ENCODE data around the gene NPAS3. TPM values are rescaled to one million over a fixed set of nuclear protein-coding genes. Genes with fewer than 3 reads are reported as not detected.

NPAS3 gene
- polyA plus RNA-seq, 2 of the 4 experiments (the other 2 are of a cell fraction): not detected

DNA sequence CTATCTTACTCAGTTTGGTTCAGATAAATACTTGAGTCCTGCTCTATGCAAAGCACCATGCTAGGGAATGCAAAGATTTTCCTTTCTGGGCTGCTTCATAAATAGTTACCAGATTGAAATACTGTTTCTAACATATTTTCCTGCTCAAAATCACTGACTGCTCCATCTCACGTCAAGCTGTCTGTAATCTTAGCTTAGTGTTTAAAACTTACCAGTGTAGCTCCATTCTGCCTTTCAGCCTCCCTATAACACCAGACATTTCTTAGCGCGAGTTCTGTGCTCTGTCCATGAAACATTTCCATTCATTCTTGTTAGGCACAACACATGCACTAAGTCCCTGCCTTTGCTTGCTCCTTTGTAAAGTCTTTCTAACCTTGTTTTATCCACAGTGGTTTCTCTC, 129.4 kb downstream of the NPAS3 start:
- no peaks in the 10 kb centered on the region for H3K4me1 ChIP-seq
- H3K4me3 ChIP-seq: no peak overlapping the region
- H3K4me2 ChIP-seq: no peak overlapping the region
- ATAC-seq: no peak
- POLR2A ChIA-PET: no interaction called here
- no peak for FAIRE-seq
- CTCF ChIA-PET: no interaction called here
- no peak for DNase-seq (ENCODE audit: low read depth in 1 of 2, low spot score in 1 of 2)
- no peaks in the 10 kb centered on the region for H3K9me3 ChIP-seq
- TF ChIP-seq ZC3H11A (IDR thresholded peaks at IDR 0.05): no peak
- TF ChIP-seq ZFP36 (IDR thresholded peaks at IDR 0.05; ENCODE audit: borderline replicate concordance, partially characterized antibody): no peak
- H3K27ac ChIP-seq: no peak overlapping the region
- 27% methylated on average over 3 of the region's 3 CpGs for WGBS (ENCODE audit: missing lambda C conversion rate)

DNA sequence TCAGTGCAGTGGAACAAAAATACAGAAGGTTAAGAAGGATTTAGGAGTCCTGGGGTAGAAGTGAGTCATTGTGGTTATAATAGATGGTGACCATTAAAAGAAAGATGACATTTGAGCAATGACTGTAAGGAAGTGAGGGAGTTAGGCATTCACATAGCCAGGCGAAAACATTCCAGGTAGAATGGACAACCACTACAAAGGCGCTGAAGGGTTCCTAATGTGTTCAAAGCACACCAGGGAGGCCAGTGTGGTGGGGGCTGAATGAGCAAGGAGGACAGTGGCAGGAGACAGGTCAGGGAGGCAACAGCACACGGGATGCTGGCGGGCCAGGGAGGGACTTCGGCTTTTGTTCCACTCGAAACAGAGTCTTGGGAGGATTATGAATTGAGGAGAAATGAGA, 129.9 kb downstream of the NPAS3 start:
- TF ChIP-seq NPAS2 (CRISPR knock-in tag; IDR thresholded peaks at IDR 0.05; ENCODE audit: borderline replicate concordance) (no peak), MAZ (IDR thresholded peaks at IDR 0.05; ENCODE audit: borderline replicate concordance, low read depth, low read length) (no peak), FOXS1 (CRISPR knock-in tag; IDR thresholded peaks at IDR 0.05) (no peak), BHLHE40 (IDR thresholded peaks at IDR 0.05; ENCODE audit: low read depth, low read length) (no peak), TFCP2L1 (CRISPR knock-in tag; IDR thresholded peaks at IDR 0.05) (no peak), MYC (IDR thresholded peaks at IDR 0.05; ENCODE audit: borderline replicate concordance, low read length) (no peak)

DNA sequence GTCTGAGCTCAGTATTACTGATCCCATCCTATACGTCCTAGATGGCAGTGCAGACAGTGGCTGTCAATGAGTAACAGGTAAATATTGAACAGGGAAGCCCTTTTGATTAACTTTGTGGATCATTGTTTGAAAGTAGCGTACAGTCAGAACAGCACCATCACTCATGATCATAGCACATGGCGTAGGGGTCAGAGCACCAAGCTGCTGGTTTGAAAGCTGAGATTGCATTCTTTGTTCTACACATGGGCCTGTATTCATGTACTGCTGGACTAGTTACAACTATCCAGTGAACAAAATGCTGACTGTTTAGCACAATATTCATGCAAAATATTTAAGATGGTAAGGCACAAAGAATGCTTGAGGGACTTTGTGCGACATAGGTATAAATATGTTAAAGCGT, 131.8 kb downstream of the NPAS3 start:
- ATAC-seq: no peak
- DNase-seq (ENCODE audit: low read depth in 1 of 2, low spot score in 1 of 2): no peak
- TF ChIP-seq MAZ (IDR thresholded peaks at IDR 0.05; ENCODE audit: borderline replicate concordance, low read depth, low read length) (no peak), SREBF2 (IDR thresholded peaks at IDR 0.05) (no peak), EHMT2 (IDR thresholded peaks at IDR 0.05; ENCODE audit: low read depth) (no peak), FOSB (CRISPR knock-in tag; IDR thresholded peaks at IDR 0.05) (no peak), POLR2AphosphoS2 (conservative IDR thresholded peaks at IDR 0.05; ENCODE audit: low read length) (no peak), CEBPB (IDR thresholded peaks at IDR 0.05) (no peak), GATA3 (IDR thresholded peaks at IDR 0.05; ENCODE audit: borderline replicate concordance) (no peak), POLR2A (IDR thresholded peaks at IDR 0.05; ENCODE audit: low read length) (no peak), BHLHE40 (IDR thresholded peaks at IDR 0.05; ENCODE audit: low read depth, low read length) (no peak), SMC3 (IDR thresholded peaks at IDR 0.05) (no peak), FOSL2 (IDR thresholded peaks at IDR 0.05) (no peak), FOSL2 (CRISPR knock-in tag; IDR thresholded peaks at IDR 0.05) (no peak)
- TF ChIP-seq, protein P1, sequence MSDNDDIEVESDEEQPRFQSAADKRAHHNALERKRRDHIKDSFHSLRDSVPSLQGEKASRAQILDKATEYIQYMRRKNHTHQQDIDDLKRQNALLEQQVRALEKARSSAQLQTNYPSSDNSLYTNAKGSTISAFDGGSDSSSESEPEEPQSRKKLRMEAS (IDR thresholded peaks at IDR 0.05): no peak
- TF ChIP-seq, protein P2, sequence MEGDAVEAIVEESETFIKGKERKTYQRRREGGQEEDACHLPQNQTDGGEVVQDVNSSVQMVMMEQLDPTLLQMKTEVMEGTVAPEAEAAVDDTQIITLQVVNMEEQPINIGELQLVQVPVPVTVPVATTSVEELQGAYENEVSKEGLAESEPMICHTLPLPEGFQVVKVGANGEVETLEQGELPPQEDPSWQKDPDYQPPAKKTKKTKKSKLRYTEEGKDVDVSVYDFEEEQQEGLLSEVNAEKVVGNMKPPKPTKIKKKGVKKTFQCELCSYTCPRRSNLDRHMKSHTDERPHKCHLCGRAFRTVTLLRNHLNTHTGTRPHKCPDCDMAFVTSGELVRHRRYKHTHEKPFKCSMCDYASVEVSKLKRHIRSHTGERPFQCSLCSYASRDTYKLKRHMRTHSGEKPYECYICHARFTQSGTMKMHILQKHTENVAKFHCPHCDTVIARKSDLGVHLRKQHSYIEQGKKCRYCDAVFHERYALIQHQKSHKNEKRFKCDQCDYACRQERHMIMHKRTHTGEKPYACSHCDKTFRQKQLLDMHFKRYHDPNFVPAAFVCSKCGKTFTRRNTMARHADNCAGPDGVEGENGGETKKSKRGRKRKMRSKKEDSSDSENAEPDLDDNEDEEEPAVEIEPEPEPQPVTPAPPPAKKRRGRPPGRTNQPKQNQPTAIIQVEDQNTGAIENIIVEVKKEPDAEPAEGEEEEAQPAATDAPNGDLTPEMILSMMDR (IDR thresholded peaks at IDR 0.05): no peak
- POLR2A ChIA-PET: no interaction called here
- FAIRE-seq: no peak
- H3K4me2 ChIP-seq: no peak overlapping the region
- H3K4me1 ChIP-seq: no peaks in the 10 kb centered on the region
- WGBS (ENCODE audit: missing lambda C conversion rate): 39% methylated on average over 5 of the region's 5 CpGs
- no peaks in the 10 kb centered on the region for H3K9me3 ChIP-seq
- H3K4me3 ChIP-seq: no peak overlapping the region
- no peak overlapping the region for H3K27ac ChIP-seq
- CTCF ChIA-PET: no interaction called here

More for the DNA sequence above, 129.9 kb downstream of the NPAS3 start:
- CTCF ChIA-PET: no interaction called here
- no peak overlapping the region for H3K4me3 ChIP-seq
- no peak overlapping the region for H3K4me2 ChIP-seq
- no peaks in the 10 kb centered on the region for H3K4me1 ChIP-seq
- 20% methylated on average over 6 of the region's 6 CpGs for WGBS (ENCODE audit: missing lambda C conversion rate)
- no peak overlapping the region for H3K27ac ChIP-seq
- ATAC-seq (no peak), DNase-seq (ENCODE audit: low read depth in 1 of 2, low spot score in 1 of 2) (no peak), FAIRE-seq (no peak)
- no peaks in the 10 kb centered on the region for H3K9me3 ChIP-seq
- POLR2A ChIA-PET: no interaction called here

DNA sequence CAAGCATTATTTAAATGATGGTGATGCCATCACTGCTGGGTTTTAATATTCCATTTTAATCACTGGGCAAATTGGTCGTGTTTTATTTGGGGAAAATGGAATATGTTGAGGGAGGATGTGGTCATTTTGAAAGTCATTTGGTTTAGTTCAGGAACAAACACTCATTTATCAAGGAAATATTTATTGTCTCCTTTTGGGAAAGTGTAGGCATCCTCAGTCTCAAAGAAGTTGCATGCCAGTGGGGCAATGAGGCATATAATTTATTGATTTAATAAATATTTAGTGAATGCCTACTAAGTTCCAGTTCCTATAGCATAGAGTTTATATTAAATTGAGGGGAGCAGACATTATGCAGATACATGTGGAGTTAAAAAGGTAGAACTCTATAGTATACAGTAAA, 134.3 kb downstream of the NPAS3 start:
- Histone ChIP-seq H3K9me3 (no peaks in the 10 kb centered on the region), H3K4me1 (no peaks in the 10 kb centered on the region), H3K4me3 (no peak overlapping the region), H3K27ac (no peak overlapping the region), H3K4me2 (no peak overlapping the region)
- DNase-seq (ENCODE audit: low read depth in 1 of 2, low spot score in 1 of 2) (no peak), FAIRE-seq (no peak), ATAC-seq (no peak)
- 5% methylated on average over 1 of the region's 1 CpG for WGBS (ENCODE audit: missing lambda C conversion rate)
- POLR2A ChIA-PET: no interaction called here
- CTCF ChIA-PET: no interaction called here
- TF ChIP-seq CBX8 (IDR thresholded peaks at IDR 0.05): no peak
- no peak for TF ChIP-seq TP53 (CRISPR knock-in tag; IDR thresholded peaks at IDR 0.05)
- no peak for TF ChIP-seq POLR2A (IDR thresholded peaks at IDR 0.05; ENCODE audit: low read length)
- TF ChIP-seq RNF2 (IDR thresholded peaks at IDR 0.05; ENCODE audit: borderline replicate concordance, low read depth): no peak
- no peak for TF ChIP-seq ZNF302 (CRISPR knock-in tag; IDR thresholded peaks at IDR 0.05)
- TF ChIP-seq BHLHE40 (IDR thresholded peaks at IDR 0.05; ENCODE audit: low read depth, low read length): no peak
- TF ChIP-seq GATA3 (IDR thresholded peaks at IDR 0.05; ENCODE audit: borderline replicate concordance): no peak
- no peak for TF ChIP-seq KDM5A (IDR thresholded peaks at IDR 0.05)
- no peak for TF ChIP-seq HOXA7 (CRISPR knock-in tag; IDR thresholded peaks at IDR 0.05)
- TF ChIP-seq, protein P3, sequence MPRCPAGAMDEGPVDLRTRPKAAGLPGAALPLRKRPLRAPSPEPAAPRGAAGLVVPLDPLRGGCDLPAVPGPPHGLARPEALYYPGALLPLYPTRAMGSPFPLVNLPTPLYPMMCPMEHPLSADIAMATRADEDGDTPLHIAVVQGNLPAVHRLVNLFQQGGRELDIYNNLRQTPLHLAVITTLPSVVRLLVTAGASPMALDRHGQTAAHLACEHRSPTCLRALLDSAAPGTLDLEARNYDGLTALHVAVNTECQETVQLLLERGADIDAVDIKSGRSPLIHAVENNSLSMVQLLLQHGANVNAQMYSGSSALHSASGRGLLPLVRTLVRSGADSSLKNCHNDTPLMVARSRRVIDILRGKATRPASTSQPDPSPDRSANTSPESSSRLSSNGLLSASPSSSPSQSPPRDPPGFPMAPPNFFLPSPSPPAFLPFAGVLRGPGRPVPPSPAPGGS (IDR thresholded peaks at IDR 0.05): no peak
- no peak for TF ChIP-seq CEBPB (IDR thresholded peaks at IDR 0.05)
- no peak for TF ChIP-seq RCOR1 (IDR thresholded peaks at IDR 0.05; ENCODE audit: low read depth, low read length)
- no peak for TF ChIP-seq NPAS2 (CRISPR knock-in tag; IDR thresholded peaks at IDR 0.05; ENCODE audit: borderline replicate concordance)
- no peak for TF ChIP-seq ESRRA (IDR thresholded peaks at IDR 0.05; ENCODE audit: borderline replicate concordance, low read length)
- TF ChIP-seq, protein P4, sequence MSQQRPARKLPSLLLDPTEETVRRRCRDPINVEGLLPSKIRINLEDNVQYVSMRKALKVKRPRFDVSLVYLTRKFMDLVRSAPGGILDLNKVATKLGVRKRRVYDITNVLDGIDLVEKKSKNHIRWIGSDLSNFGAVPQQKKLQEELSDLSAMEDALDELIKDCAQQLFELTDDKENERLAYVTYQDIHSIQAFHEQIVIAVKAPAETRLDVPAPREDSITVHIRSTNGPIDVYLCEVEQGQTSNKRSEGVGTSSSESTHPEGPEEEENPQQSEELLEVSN (IDR thresholded peaks at IDR 0.05; ENCODE audit: borderline replicate concordance, low read depth): no peak

Data from A549 (cell line).